A673 (cell line): ENCODE results near the gene IGLL1. TPM values are rescaled to one million over a fixed set of nuclear protein-coding genes. Genes with fewer than 3 reads are reported as not detected.
"Not testable (repeated sequence)": the region's sequence is repeated elsewhere in the genome, so short reads cannot be mapped to it uniquely, and the experiment has no call there.

Source experiments
- Bru-seq: library from RNA; stranded (reverse); fragments of 400-500 nt; gene quantifications from one replicate; lab custom pipeline; 2021; lab: Mats Ljungman, UMichigan
- BruChase-seq, 2 experiments: library from RNA; stranded (reverse); fragments of 400-500 nt; gene quantifications; one replicate each; lab custom pipeline; 2021; lab: Mats Ljungman, UMichigan
- BruUV-seq: library from RNA; stranded (reverse); fragments of 400-500 nt; replicated peaks from 2 replicates; lab custom pipeline; 2021; lab: Mats Ljungman, UMichigan
- CTCF ChIA-PET: fragments of 300-600 bp; sonication (Branson Sonifier 250); formaldehyde crosslinking; loops from one replicate; lab custom pipeline; 2022; ENCODE audit warnings: antibody characterized with exemption; lab: Charles Lee
- POLR2A ChIA-PET: fragments of 300-600 bp; sonication (Branson Sonifier 250); formaldehyde crosslinking; loops from one replicate; lab custom pipeline; 2022; ENCODE audit warnings: antibody characterized with exemption; ENCODE audit not compliant: low non-redundant PET; lab: Charles Lee
- DNase-seq: peaks from one replicate; pipeline ENCODE4 v3.0.0-alpha.2; 2015; ENCODE audit warnings: low spot score
- H3K27ac ChIP-seq: fragments of 200-600 bp; sonication (generic); 2 replicates; pipeline ENCODE4 v1.5.1; 2016; ENCODE audit warnings: mixed run types, low read depth, mild to moderate bottlenecking, mixed read lengths, antibody characterized with exemption, low read length; ENCODE audit not compliant: poor library complexity, severe bottlenecking
- H3K27me3 ChIP-seq: fragments of 200-600 bp; sonication (generic); replicated peaks from 2 replicates; pipeline ENCODE4 v1.6.1; 2017; ENCODE audit warnings: mixed run types, low read depth, mild to moderate bottlenecking, mixed read lengths, antibody characterized with exemption, low read length; ENCODE audit not compliant: insufficient read depth, poor library complexity
- H3K36me3 ChIP-seq: fragments of 200-600 bp; sonication (generic); 2 replicates; pipeline ENCODE4 v1.6.1; 2016; ENCODE audit warnings: mixed run types, mild to moderate bottlenecking, mixed read lengths, antibody characterized with exemption, low read length; ENCODE audit not compliant: insufficient read depth, poor library complexity, severe bottlenecking
- H3K4me1 ChIP-seq: fragments of 200-600 bp; sonication (generic); 2 replicates; pipeline ENCODE4 v1.6.1; 2017; ENCODE audit warnings: mixed run types, mild to moderate bottlenecking, mixed read lengths, antibody characterized with exemption, low read length; ENCODE audit not compliant: insufficient read depth, poor library complexity, severe bottlenecking
- H3K4me3 ChIP-seq: fragments of 200-600 bp; sonication (generic); 2 replicates; pipeline ENCODE4 v1.5.1; 2016; ENCODE audit warnings: low read depth, mixed run types, mild to moderate bottlenecking, mixed read lengths, low read length; ENCODE audit not compliant: poor library complexity, severe bottlenecking
- H3K9me3 ChIP-seq: fragments of 200-600 bp; sonication (generic); 2 replicates; pipeline ENCODE4 v1.6.1; 2016; ENCODE audit warnings: mixed run types, low read depth, mild to moderate bottlenecking, mixed read lengths, antibody characterized with exemption, low read length; ENCODE audit not compliant: poor library complexity, severe bottlenecking
- CTCF ChIP-seq: fragments of 300-800, 200-600 bp; sonication (generic); conservative IDR thresholded peaks from 2 replicates; pipeline ENCODE4 v1.5.1; 2017; ENCODE audit warnings: low read depth, mild to moderate bottlenecking, antibody characterized with exemption, low read length, moderate library complexity, mixed read lengths
- EZH2 ChIP-seq: fragments of 200-600 bp; sonication (generic); IDR thresholded peaks from 2 replicates; pipeline ENCODE4 v1.6.1; 2017; ENCODE audit warnings: borderline replicate concordance, low read depth, mild to moderate bottlenecking, mixed read lengths, antibody characterized with exemption, low read length; ENCODE audit not compliant: poor library complexity, severe bottlenecking
- intact Hi-C: fragments of 100-400 bp; cut with micrococcal nuclease; formaldehyde crosslinking; loops from one replicate; pipeline ENCODE4 v1.10.0; 2022; ENCODE audit not compliant: unreplicated experiment
- long read RNA-seq: library from polyadenylated mRNA; stranded (forward); transcript quantifications from one replicate; pipeline ENCODE4 v2.0.0, GENCODE V29; 2022
- total RNA-seq: library from RNA; stranded (reverse); gene quantifications from 2 replicates; pipeline ENCODE4 v1.2.3, GENCODE V29; 2021

IGLL1 gene
- not detected in 2 replicates for total RNA-seq
- not detected for Bru-seq, nascent RNA
- BruChase-seq, experiment 1, labeled RNA remaining after a 2-hour chase = percentile 19 among the genes with signal in this experiment
- BruChase-seq, experiment 2, labeled RNA remaining after a 6-hour chase = percentile 15 among the genes with signal in this experiment
- long read RNA-seq = 0 reads

- Histone ChIP-seq H3K27ac (no peak within 1 kb of the TSS), H3K4me3 (no peak within 1 kb of the TSS), H3K4me1 (no peaks in the 10 kb centered on the region), H3K9me3 (no peaks in the 10 kb centered on the region), H3K27me3 (no peaks in the 10 kb centered on the region), H3K36me3 (no peaks in the 10 kb centered on the region)
- ChIA-PET POLR2A (no interaction called here), CTCF (no interaction called here)
- TF ChIP-seq EZH2 (no peak), CTCF (no peak)
- no peak for DNase-seq
- intact Hi-C loops = no loop called here
- no TSS peak for BruUV-seq
These were observed at the start of gene IGLL1 for GRCh38 chr22:23579870-23580575. Gene IGLL1, minus strand, starts transcription at chr22:23580290. Its CDS starts 100 bp downstream, at chr22:23580190.

- H3K4me1 ChIP-seq, CTCF ChIA-PET, H3K36me3 ChIP-seq, POLR2A ChIA-PET, intact Hi-C loops, BruUV-seq, H3K4me3 ChIP-seq, H3K27ac ChIP-seq, H3K9me3 ChIP-seq, H3K27me3 ChIP-seq, DNase-seq: not testable (repeated sequence)
These were observed 48.1 kb upstream of the IGLL1 start for GRCh38 chr22:23628056-23628743.

- POLR2A ChIA-PET, H3K9me3 ChIP-seq, H3K27ac ChIP-seq, H3K4me1 ChIP-seq, H3K27me3 ChIP-seq, H3K4me3 ChIP-seq, CTCF ChIA-PET, H3K36me3 ChIP-seq, BruUV-seq, intact Hi-C loops: not testable (repeated sequence)
- peak; percentile 52 for TF ChIP-seq CTCF
- peak; percentile 52 for DNase-seq
These were observed 47.4 kb upstream of the IGLL1 start for GRCh38 chr22:23627401-23628055.
